ENCODE data around the gene KRT33B.
"Not testable (repeated sequence)": the region's sequence is repeated elsewhere in the genome, so short reads cannot be mapped to it uniquely, and the experiment has no call there.

- not testable (repeated sequence) for TF ChIP-seq CTCF, POLR2A, POLR2AphosphoS5 (IDR thresholded peaks at IDR 0.05)
Measured at GRCh38 chr17:41380091-41380490, 10.5 kb upstream of the KRT33B start.

All from sigmoid colon (tissue), 4 donors.